NCI-H1436 (cell line): ENCODE measurements around the gene UPP2.

Experiments
- DNase-seq: peaks from one replicate; lab custom pipeline; 2025; lab: John Stamatoyannopoulos, UW

Gene UPP2

DNA sequence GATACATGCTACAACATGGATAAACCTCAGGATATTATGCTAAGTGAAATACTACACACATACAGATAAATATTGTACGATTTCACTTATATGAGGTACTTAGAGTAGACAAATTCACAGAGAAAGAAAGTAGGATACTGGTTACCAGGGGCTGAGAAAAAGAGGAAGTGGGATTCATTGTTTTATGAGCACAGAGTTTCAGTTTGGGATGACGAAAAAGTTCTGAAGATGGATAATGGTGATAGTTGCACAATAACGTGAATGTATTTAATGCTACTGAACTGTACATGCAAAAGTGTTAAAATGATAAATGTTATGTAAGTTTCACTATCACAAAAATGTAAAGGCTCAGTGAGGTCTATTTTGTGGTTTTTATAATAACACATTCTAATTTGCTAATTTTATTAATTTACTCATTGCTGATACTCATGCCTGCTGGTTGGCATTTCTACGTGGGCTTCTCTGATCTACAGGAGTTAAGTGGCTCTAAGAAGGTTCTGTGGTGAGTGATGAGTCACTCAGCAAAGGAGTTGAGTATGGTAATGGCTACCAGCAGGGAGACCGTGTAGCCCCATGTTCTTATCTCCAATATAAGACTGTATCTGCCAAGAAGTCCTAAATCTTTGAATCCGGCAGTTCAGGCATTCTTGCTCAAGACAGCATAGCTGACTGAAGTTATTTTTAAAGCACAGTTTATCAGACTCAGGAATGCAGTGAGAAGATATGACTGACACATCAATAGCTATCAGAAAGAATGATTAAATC, 41.1 kb downstream of the UPP2 start:
- DNase-seq, result no peak

DNA sequence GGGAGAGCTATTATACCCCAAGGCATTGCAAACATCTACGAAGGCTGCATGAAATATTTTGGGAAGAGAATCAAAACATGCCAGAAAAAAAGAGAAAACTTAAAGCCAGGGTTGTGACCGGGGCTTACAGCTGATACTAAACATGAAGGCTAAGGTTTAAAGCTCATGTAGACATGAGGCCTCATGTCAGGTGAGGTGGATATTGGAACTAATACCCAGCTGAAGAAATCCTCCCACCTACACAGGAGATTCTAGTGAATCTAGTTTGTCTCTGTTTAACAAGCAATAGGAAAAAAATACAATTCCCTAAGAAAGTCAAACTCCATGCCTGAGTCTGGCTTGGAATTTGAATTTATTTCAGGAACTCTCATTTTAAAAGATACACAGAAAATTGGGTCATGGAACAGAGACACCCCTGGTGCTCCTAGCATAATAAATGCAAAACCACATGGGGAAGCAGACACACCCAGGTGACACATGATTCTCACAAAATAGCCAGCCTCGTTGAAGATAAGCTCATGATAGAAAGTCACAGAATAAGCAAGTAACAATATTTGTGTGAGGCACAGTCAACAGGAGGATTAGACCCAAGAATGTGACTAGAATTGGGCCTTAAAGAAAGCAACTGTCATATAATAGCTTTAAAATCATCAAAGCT, 42.2 kb downstream of the UPP2 start:
- DNase-seq, result no peak

DNA sequence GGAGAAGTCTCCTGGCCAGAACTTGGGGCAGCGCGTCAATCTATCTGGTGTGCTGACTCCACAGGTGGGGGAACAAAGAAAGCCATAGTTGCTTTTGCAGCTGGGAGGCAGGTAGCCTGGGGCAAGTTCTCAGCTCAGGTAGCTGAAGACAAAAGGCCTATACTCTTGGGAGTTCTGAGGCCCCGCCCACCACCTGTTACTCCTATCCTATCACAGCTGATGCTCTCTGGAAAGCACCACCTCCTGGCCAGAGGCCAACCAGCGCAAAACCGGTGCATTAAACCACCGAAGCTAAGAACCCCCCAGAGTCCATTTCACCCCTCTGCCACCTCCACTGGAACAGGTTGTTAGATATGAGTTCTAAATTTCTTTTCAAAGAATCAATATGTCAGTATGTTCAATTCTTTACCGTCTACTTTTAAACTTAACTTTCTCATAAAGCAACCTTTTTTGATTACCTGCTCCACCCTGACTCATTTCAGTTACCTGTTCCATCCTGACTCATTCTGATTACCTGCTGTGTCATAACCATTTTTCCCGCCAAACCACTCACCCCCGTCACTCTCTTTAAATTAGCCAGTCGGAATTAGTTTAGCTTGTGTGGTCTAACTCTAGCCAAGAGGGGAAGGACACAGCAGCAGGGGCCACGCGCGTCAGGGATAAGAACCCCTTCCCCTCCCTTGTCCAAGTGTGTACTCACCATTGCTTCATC, 43.4 kb downstream of the UPP2 start:
- DNase-seq, result peak; percentile 68

DNA sequence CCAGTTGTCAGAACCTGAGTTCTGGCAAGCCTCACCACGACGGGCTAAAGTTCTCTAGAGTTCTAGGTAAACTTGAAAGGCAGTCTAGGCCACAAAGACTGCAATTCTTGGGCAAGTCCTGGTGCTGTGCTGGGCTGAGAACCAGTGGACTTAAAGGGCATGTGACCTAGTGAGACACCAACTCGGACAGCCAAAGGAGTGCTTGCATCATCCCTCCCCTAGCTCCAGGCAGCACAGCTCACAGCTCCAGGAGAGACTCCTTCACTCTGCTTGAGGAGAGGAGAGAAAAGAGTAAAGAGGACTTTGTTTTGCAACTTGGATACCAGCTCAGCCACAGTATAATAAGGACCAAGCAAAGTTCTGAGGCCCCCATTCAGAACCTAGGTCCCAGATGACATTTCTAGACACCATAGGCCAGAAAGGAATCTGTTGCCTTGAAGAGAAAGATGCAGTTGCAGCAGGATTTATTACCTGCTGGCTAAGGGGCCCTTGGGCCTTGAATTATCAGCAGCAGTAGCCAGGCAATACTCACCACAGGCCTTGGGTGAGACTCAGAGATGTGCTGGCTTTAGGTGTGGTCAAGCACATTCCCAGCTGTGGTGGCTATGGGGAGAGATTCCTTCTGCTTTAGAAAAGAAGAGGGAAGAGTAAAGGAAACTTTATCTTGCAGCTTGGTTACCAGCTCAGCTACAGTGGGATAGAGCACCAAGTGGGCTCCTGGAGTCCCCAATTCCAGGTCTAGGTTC, 51.8 kb downstream of the UPP2 start:
- no peak for DNase-seq

DNA sequence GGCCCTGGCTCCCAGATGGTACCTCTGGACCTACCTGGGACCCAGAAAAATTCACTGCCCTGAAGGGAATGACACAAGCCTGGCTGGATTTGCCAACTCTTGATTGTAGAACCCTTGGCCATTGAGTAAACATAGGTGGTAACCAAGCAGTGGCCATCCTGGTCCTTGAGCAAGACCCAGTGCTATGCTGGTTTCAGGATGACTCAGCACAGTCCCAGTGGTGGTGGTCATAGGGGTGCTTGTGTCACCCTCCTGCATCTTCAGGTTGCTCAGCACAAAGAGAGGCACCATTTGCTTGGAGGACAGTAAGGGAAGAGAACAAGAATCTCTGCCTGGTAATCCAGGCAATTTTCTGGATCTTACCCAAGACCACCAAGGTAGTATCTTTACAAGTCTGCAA, 52.9 kb downstream of the UPP2 start:
- DNase-seq, result no peak

DNA sequence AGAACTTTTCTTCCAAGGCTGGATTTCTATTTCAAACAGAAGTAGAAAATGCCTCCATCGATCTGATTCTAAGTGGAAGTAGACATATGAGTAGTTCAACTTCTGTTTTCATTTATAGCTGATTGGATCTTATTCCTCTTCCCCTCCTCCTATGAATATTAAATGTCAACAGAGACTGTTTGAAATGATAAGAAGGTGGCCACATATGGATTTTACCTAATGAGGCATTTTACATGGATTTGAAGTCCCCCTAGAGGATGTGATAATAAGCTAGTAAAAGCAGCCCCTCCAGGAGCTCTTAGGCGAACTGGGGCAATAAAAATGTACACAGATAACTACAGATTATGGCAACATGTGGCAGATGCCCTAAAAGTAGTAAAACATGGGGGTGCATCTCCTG, 71.0 kb downstream of the UPP2 start:
- no peak for DNase-seq

DNA sequence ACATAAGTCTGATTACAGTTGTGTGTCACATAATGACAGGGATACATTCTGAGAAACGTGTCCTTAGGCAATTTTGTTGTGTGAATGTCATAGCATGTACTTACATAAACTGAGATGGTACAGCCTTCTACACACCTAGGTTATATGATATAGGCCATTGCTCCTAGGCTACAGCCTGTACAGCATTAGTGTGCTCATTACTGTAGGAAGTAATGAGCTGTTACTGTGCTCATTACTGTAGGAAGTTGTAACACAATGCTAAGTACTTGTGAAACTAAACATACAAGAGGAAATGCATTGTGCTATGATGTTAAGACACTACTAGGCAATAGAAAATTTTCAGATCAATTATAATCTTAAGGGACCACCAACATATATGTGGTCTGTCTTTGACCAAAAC, 72.8 kb downstream of the UPP2 start:
- no peak for DNase-seq

DNA sequence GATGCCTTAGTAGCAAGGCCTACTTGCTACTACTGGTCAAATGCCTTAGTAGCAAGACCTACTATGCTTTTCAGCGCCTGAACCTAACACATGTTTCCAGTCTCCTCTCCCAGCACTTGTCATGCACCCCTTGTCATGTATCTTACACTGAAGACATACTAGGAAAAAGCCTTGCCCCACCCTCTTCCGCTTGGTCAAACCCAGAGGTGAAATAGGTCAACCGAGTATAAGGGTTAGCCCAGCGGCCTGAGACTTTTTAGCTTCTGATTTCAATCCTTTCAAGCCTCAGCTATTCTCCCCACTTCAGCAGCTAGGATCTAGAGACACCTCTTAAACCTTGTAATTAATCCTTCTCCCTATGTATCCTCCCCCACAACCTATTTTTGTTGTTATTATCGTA, 73.3 kb downstream of the UPP2 start:
- no peak for DNase-seq

DNA sequence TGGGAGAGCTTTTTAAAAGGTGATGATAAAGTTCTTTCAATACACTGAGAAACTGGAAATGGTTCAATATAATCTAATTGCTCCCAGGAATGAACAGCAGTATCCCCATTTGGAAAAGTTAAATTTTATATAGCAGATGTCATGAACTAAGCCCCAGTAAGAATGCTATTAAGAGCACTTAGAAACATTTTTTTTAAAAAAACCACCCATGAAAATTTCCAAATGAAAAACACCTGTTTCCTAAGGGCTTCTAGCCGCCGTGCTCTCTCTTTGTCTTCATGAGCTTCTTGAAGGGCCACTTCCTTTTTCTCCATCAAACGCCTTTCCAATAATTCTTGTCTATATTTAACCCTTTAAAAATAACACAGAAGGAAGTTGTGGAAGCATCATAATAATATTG, 77.0 kb downstream of the UPP2 start:
- DNase-seq, result no peak

DNA sequence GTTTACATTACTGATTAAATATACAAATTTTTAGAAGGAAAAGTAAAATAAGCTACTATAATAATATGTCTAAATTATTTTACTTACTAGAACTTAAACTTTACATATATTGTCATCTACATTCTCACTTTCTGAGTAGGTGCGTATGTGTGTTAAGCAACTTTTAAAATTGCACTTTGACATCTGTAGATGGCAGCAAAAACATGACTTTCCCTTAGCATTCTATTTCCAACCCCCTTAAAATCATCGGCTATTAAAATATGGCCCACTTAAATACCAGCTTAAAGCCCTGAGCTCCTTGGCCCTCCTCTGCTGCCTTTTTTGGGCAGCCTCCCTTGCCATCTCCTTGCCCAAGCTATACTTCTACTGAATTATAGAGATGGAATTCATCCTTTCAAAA, 78.0 kb downstream of the UPP2 start:
- DNase-seq, result no peak

DNA sequence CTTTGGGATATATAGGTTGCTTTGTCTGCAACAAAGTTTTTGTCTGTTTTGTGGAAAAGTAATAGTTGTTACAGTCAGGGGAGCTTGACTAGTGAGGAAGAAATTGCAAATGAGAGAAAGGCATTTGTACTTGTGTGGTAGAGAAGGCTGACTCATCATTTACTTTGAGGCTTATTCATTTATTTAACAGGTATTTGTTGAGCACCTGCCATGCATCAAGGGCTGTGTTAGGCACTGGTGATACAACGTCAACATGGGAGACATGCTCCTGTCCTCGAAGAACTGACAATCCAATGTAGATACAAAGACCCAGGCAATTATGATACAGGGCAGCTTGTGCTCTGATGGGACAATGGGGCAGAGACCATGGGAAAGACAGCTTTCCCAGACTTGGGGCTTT, 79.5 kb downstream of the UPP2 start:
- no peak for DNase-seq

DNA sequence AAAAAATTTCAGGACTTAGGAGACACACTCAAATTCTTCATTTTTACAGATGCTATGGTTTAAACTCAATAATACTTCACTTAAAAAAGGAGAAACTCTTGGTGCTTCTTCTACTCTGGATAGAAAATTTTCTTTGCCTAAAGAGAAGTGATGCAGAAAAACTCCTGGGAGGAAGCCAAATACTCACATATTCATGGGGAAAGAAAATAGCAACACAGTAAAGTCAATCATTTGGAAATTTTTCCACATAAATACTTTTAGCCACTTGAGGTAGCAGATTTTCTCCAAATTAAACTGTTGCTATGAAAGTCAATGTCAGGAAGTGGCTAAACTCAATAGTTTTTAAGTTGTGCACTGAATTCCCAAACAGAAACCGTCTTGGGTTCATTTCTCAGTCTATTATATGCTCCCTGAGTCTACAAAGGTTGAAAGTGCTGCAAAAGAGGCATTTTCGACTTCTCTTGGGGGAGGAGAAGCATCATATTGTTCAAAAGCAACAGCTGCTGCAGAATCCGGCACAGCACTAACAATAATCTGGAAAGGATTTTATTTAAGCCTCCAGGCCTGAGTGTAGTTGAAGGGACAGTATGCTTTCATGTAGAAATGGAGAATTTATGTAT, 81.1 kb downstream of the UPP2 start:
- no peak for DNase-seq

DNA sequence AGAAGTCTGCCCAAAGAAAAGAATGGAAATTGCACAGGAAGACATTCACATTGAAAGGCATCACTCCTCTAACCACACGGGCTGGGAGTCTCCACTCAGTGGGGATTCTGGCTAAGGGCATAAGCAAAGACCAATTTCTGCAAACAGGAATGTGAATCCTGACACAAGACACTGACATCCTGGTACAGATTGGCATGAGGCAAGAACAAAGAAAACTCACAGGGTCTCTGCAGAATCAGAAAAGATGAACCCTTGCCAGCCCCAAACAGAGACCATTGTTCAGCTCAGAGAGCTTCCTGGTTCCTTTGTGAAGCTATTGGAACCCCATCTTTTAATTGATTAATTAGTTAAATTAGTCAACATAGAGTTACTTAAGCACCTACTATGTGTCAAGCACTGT, 82.3 kb downstream of the UPP2 start:
- DNase-seq, result no peak

DNA sequence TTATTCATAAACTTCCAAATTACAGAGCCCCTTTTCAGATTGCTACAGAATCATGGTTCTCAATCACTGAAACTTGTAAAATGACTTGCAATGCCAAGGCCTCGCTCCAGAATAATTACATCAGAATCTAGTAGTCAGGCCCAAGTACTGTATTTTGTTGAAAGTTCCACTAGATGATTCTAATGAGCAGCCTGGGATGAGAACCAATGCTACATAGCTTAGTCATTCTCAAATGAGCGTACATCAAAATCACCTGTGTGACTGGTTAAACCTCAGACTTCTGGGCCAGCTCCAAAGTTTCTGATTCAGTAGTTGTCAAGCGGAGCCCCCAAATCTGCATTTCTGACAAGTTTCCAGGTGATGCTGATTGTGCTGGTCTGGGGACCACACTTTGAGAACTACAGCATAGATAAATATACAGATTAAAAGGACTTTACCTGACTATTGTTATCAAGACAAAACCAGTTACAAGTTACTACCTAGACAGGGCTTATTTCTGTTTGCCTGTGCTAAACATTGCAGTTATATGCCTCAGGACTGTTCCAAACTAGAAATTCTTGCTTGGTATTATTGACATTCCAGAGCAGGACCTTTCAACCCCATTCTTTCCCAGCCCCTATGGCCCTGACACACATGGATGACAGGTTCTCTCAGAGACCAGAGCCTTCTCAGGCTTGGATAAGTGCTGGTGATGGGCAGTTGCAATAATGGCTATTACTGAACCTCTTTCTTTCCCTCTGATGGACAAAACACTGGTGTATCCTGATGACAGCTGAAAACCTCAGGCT, 83.1 kb downstream of the UPP2 start:
- no peak for DNase-seq
